Caco-2 (cell line): ENCODE results near the gene KCNIP4. TPM values are rescaled to one million over a fixed set of nuclear protein-coding genes. Genes with fewer than 3 reads are reported as not detected.

Experiments
- BruUV-seq: library from RNA; stranded (reverse); fragments of 400-500 nt; replicated peaks from 2 replicates; lab custom pipeline; 2021; lab: Mats Ljungman, UMichigan
- CTCF ChIA-PET: fragments of 300-600 bp; sonication (Branson Sonifier 250); formaldehyde crosslinking; loops from one replicate; lab custom pipeline; 2022; ENCODE audit warnings: antibody characterized with exemption; lab: Charles Lee
- POLR2A ChIA-PET: fragments of 300-600 bp; sonication (Branson Sonifier 250); formaldehyde crosslinking; loops from one replicate; lab custom pipeline; 2022; ENCODE audit warnings: antibody characterized with exemption; lab: Charles Lee
- DNase-seq, 2 experiments: peaks; one replicate each; pipeline versions ENCODE4 v3.0.0 to v3.0.0-alpha.2; 2020 to 2022
- H3K27me3 ChIP-seq: replicated peaks from 2 replicates; pipeline ENCODE4 v1.6.0; 2011; ENCODE audit warnings: low read length; ENCODE audit not compliant: control insufficient read depth, insufficient read depth
- H3K36me3 ChIP-seq: 2 replicates; pipeline ENCODE4 v1.5.1; 2011; ENCODE audit warnings: low read length; ENCODE audit not compliant: control insufficient read depth, insufficient read depth
- H3K4me1 ChIP-seq: fragments of 250-450 bp; sonication (Bioruptor Pico); 2 replicates; pipeline ENCODE4 v1.5.1; 2020; ENCODE audit warnings: mild to moderate bottlenecking
- H3K4me3 ChIP-seq: 2 replicates; pipeline ENCODE4 v1.5.1; 2011; ENCODE audit warnings: low read depth, mild to moderate bottlenecking, control low read depth, low read length
- H3K9me3 ChIP-seq: fragments of 250-450 bp; sonication (Bioruptor Pico); 2 replicates; pipeline ENCODE4 v1.5.1; 2020; ENCODE audit warnings: mild to moderate bottlenecking, moderate library complexity
- H3K27ac Mint-ChIP-seq: one replicate; pipeline ENCODE4 v1.8.0; 2022; ENCODE audit warnings: mixed read lengths; ENCODE audit not compliant: unreplicated experiment
- H3K27me3 Mint-ChIP-seq: one replicate; pipeline ENCODE4 v1.8.0; 2022; ENCODE audit warnings: mixed read lengths; ENCODE audit not compliant: insufficient read depth, unreplicated experiment
- H3K36me3 Mint-ChIP-seq: one replicate; pipeline ENCODE4 v1.8.0; 2022; ENCODE audit warnings: mild to moderate bottlenecking, mixed read lengths; ENCODE audit not compliant: insufficient read depth, unreplicated experiment
- H3K4me1 Mint-ChIP-seq: one replicate; pipeline ENCODE4 v1.8.0; 2022; ENCODE audit warnings: low read depth, mixed read lengths; ENCODE audit not compliant: unreplicated experiment
- H3K4me3 Mint-ChIP-seq: one replicate; pipeline ENCODE4 v1.8.0; 2022; ENCODE audit warnings: mild to moderate bottlenecking, moderate library complexity, mixed read lengths; ENCODE audit not compliant: unreplicated experiment
- H3K9me3 Mint-ChIP-seq: one replicate; pipeline ENCODE4 v1.8.0; 2022; ENCODE audit warnings: mixed read lengths; ENCODE audit not compliant: unreplicated experiment
- CTCF ChIP-seq, 2 experiments: fragments of 200-600 bp in 1 of 2; IDR thresholded peaks; 1 replicate in 1 of 2; 2 replicates in 1 of 2; pipeline versions ENCODE4 v1.5.1 to v1.8.0; 2011 to 2022; ENCODE audit warnings: antibody characterized with exemption in 1 of 2, control low read depth in 1 of 2, inconsistent platforms in 1 of 2, low read depth in 1 of 2, low read length in 1 of 2, mild to moderate bottlenecking in 1 of 2, moderate library complexity in 1 of 2; ENCODE audit not compliant: insufficient read depth in 1 of 2, severe bottlenecking in 1 of 2, unreplicated experiment in 1 of 2
- intact Hi-C: fragments of 100-400 bp; cut with micrococcal nuclease; formaldehyde crosslinking; loops from one replicate; pipeline ENCODE4 v1.10.0; 2022; ENCODE audit not compliant: unreplicated experiment
- total RNA-seq: library from RNA; stranded (reverse); gene quantifications from 2 replicates; pipeline ENCODE4 v1.2.3, GENCODE V29; 2022

Gene KCNIP4
- total RNA-seq, 1 experiment from 2014 or later, result not detected

GRCh38 chr4:21765810-21766407 is 182.7 kb downstream of the KCNIP4 start:
- POLR2A ChIA-PET, result no interaction called here
- intact Hi-C loops, result loop anchor here (5.0 to 10.0 kb wide), 2 partner anchors 581 to 994 kb away; no protein-coding TSS in a partner anchor
- no peaks in the 10 kb centered on the region for H3K27me3 ChIP-seq
- H3K4me1 ChIP-seq, result no peaks in the 10 kb centered on the region
- peak; percentile 69 to 77 for TF ChIP-seq CTCF (IDR thresholded peaks at IDR 0.05; ENCODE audit: insufficient read depth in 1 of 2, low read depth in 1 of 2, low read length in 1 of 2, severe bottlenecking in 1 of 2, unreplicated experiment in 1 of 2)
- Mint-ChIP-seq H3K4me3 (no peak overlapping the region), H3K36me3 (no peaks in the 10 kb centered on the region), H3K4me1 (no peaks in the 10 kb centered on the region), H3K27ac (no peak overlapping the region), H3K27me3 (peaks cover 9% of the 10 kb centered on the region), H3K9me3 (no peaks in the 10 kb centered on the region)
- no peaks in the 10 kb centered on the region for H3K36me3 ChIP-seq
- no TSS peak for BruUV-seq
- no peak overlapping the region for H3K4me3 ChIP-seq
- CTCF ChIA-PET, result interaction anchor here (0.7 to 1.2 kb wide), 2 partner anchors 19 to 23 kb away, joined by 3 to 8 read pairs; no protein-coding TSS in a partner anchor
- H3K9me3 ChIP-seq, result no peaks in the 10 kb centered on the region
- peak in 1 of 2 experiments; percentile 48 for DNase-seq

GRCh38 chr4:21763855-21764254 is 184.7 kb downstream of the KCNIP4 start:
- ChIA-PET CTCF (interaction anchor here (0.5 kb wide), 1 partner anchor 33 kb away, joined by 4 read pairs; no protein-coding TSS in a partner anchor), POLR2A (no interaction called here)
- Histone ChIP-seq H3K36me3 (no peaks in the 10 kb centered on the region), H3K27me3 (no peaks in the 10 kb centered on the region), H3K4me1 (no peaks in the 10 kb centered on the region), H3K4me3 (no peak overlapping the region), H3K9me3 (no peaks in the 10 kb centered on the region)
- intact Hi-C loops, result loop anchor here (10.0 kb wide), 1 partner anchor 579 kb away; no protein-coding TSS in a partner anchor
- H3K27ac Mint-ChIP-seq, result no peak overlapping the region
- H3K9me3 Mint-ChIP-seq, result no peaks in the 10 kb centered on the region
- H3K36me3 Mint-ChIP-seq, result no peaks in the 10 kb centered on the region
- no peak for DNase-seq
- no TSS peak for BruUV-seq
- no peaks in the 10 kb centered on the region for H3K4me1 Mint-ChIP-seq
- H3K4me3 Mint-ChIP-seq, result no peak overlapping the region
- no peak for TF ChIP-seq CTCF (IDR thresholded peaks at IDR 0.05; ENCODE audit: insufficient read depth in 1 of 2, low read depth in 1 of 2, low read length in 1 of 2, severe bottlenecking in 1 of 2, unreplicated experiment in 1 of 2)
- H3K27me3 Mint-ChIP-seq, result peaks cover 9% of the 10 kb centered on the region

- BruUV-seq, result no TSS peak
- H3K4me3 Mint-ChIP-seq, result no peak overlapping the region
- no peak for TF ChIP-seq CTCF (IDR thresholded peaks at IDR 0.05; ENCODE audit: insufficient read depth in 1 of 2, low read depth in 1 of 2, low read length in 1 of 2, severe bottlenecking in 1 of 2, unreplicated experiment in 1 of 2)
- no peaks in the 10 kb centered on the region for H3K27me3 ChIP-seq
- ChIA-PET POLR2A (no interaction called here), CTCF (no interaction called here)
- H3K36me3 ChIP-seq, result no peaks in the 10 kb centered on the region
- peaks cover 2% of the 10 kb centered on the region for H3K27me3 Mint-ChIP-seq
- no peaks in the 10 kb centered on the region for H3K9me3 ChIP-seq
- H3K4me1 ChIP-seq, result no peaks in the 10 kb centered on the region
- intact Hi-C loops, result no loop called here
- H3K9me3 Mint-ChIP-seq, result no peaks in the 10 kb centered on the region
- no peak for DNase-seq
- no peak overlapping the region for H3K27ac Mint-ChIP-seq
- H3K4me3 ChIP-seq, result no peak overlapping the region
- H3K4me1 Mint-ChIP-seq, result no peaks in the 10 kb centered on the region
- no peaks in the 10 kb centered on the region for H3K36me3 Mint-ChIP-seq
These were observed 191.3 kb downstream of the KCNIP4 start for GRCh38 chr4:21757248-21757647.
